Epithelial cell of umbilical artery (primary cell): ENCODE data around the gene MXD3. TPM values are rescaled to one million over a fixed set of nuclear protein-coding genes. Genes with fewer than 3 reads are reported as not detected.

Source experiments
- total RNA-seq: library from RNA; depleted of rRNA; stranded (reverse); fragments of >200 nt; gene quantifications from 2 replicates; pipeline ENCODE4 v1.2.3, GENCODE V29; 2014

Gene MXD3
- total RNA-seq = 14.0 and 39.8 TPM in 2 replicates

GRCh38 chr5:177311723-177312648, at the start of gene MXD3:
Gene MXD3, minus strand, starts transcription at chr5:177311898. Its CDS starts 68 bp downstream, at chr5:177311830.

GRCh38 chr5:177357459-177358351, 46.0 kb upstream of the MXD3 start, which contains the start of gene RGS14:
Gene RGS14, plus strand, starts transcription at chr5:177357924. Its CDS starts 101 bp downstream, at chr5:177358025.

GRCh38 chr5:177351392-177352329, 40.0 kb upstream of the MXD3 start, which contains the start of gene LMAN2:
Gene LMAN2, minus strand, starts transcription at chr5:177351668. Its CDS starts 21 bp downstream, at chr5:177351647.

GRCh38 chr5:177303121-177303924, 8.4 kb downstream of the MXD3 start, which contains the start of the genes PRELID1 and RAB24:
Gene PRELID1, plus strand, starts transcription at chr5:177303799. Its CDS starts 187 bp downstream, at chr5:177303986.
Gene RAB24, minus strand, starts transcription at chr5:177303719. Its CDS starts 431 bp downstream, at chr5:177303288.

Other genes with a start within 250 kb of the MXD3 start
- 1.3 and 3.3 TPM in 2 replicates for gene FGFR4, start 225.0 kb downstream of the MXD3 start, total RNA-seq
- 27.6 and 48.8 TPM in 2 replicates for gene NSD1, start 178.1 kb downstream of the MXD3 start, total RNA-seq
- 15.6 and 20.5 TPM in 2 replicates for gene RAB24, start 8.2 kb downstream of the MXD3 start, total RNA-seq
- 156 and 217 TPM in 2 replicates for gene PRELID1, start 8.1 kb downstream of the MXD3 start, total RNA-seq
- gene LMAN2, start 39.8 kb upstream of the MXD3 start, total RNA-seq = 441 and 442 TPM in 2 replicates
- gene RGS14, start 46.0 kb upstream of the MXD3 start, total RNA-seq = 5.2 and 7.5 TPM in 2 replicates
- not detected in 2 replicates for gene SLC34A1, start 72.5 kb upstream of the MXD3 start, total RNA-seq
- not detected in 2 replicates for gene PFN3, start 88.8 kb upstream of the MXD3 start, total RNA-seq
- 1.3 and 1.7 TPM in 2 replicates for gene F12, start 97.7 kb upstream of the MXD3 start, total RNA-seq
- gene GRK6, start 114.8 kb upstream of the MXD3 start, total RNA-seq = 27.0 and 31.0 TPM in 2 replicates
- gene PRR7, start 134.9 kb upstream of the MXD3 start, total RNA-seq = 5.8 and 10.8 TPM in 2 replicates
- gene DBN1, start 161.7 kb upstream of the MXD3 start, total RNA-seq = 152 and 161 TPM in 2 replicates
- 54.4 and 99.4 TPM in 2 replicates for gene PDLIM7, start 185.7 kb upstream of the MXD3 start, total RNA-seq
- 0.65 and 3.6 TPM in 2 replicates for gene DOK3, start 197.9 kb upstream of the MXD3 start, total RNA-seq
- 84.5 and 96.1 TPM in 2 replicates for gene DDX41, start 205.1 kb upstream of the MXD3 start, total RNA-seq
- gene FAM193B, start 242.7 kb upstream of the MXD3 start, total RNA-seq = 11.7 and 13.1 TPM in 2 replicates